GM23338 (cell line): ENCODE measurements around the gene APOBEC4. TPM values are rescaled to one million over a fixed set of nuclear protein-coding genes. Genes with fewer than 3 reads are reported as not detected.

Experiments used
- ATAC-seq: fragments of 200-7000 bp; cut with Tn5 transposase; 3 replicates; pipeline ENCODE4 v1.9.1; 2020
- DNase-seq: peaks from one replicate; pipeline ENCODE4 v3.0.0-alpha.2; 2015; ENCODE audit warnings: low spot score
- H2AFZ ChIP-seq: fragments of 200-600 bp; sonication (generic); 2 replicates; pipeline ENCODE4 v1.8.0; 2016; ENCODE audit warnings: antibody characterized with exemption, mild to moderate bottlenecking, moderate library complexity
- H3F3A ChIP-seq: fragments of 200-600 bp; sonication (generic); replicated peaks from 2 replicates; pipeline ENCODE4 v1.8.0; 2017; ENCODE audit warnings: antibody characterized with exemption, mixed run types, low read depth
- H3K27ac ChIP-seq: fragments of 200-600 bp; sonication (generic); 2 replicates; pipeline ENCODE4 v1.6.1; 2016; ENCODE audit warnings: low read depth
- H3K27me3 ChIP-seq: fragments of 200-600 bp; sonication (generic); 2 replicates; pipeline ENCODE4 v1.8.0; 2016; ENCODE audit warnings: mild to moderate bottlenecking, mixed run types, moderate library complexity; ENCODE audit not compliant: insufficient read depth
- H3K36me3 ChIP-seq: fragments of 200-600 bp; sonication (generic); 2 replicates; pipeline ENCODE4 v1.8.0; 2016; ENCODE audit warnings: mild to moderate bottlenecking; ENCODE audit not compliant: insufficient read depth
- H3K4me1 ChIP-seq: fragments of 200-600 bp; sonication (generic); 2 replicates; pipeline ENCODE4 v1.8.0; 2016; ENCODE audit warnings: mild to moderate bottlenecking, moderate library complexity; ENCODE audit not compliant: insufficient read depth
- H3K4me2 ChIP-seq: fragments of 200-600 bp; sonication (generic); 2 replicates; pipeline ENCODE4 v1.7.1; 2017; ENCODE audit warnings: mixed run types
- H3K4me3 ChIP-seq: fragments of 200-600 bp; sonication (generic); 2 replicates; pipeline ENCODE4 v1.6.1; 2016; ENCODE audit warnings: mixed run types
- H3K79me2 ChIP-seq: fragments of 200-600 bp; sonication (generic); replicated peaks from 2 replicates; pipeline ENCODE4 v1.8.0; 2017; ENCODE audit warnings: mild to moderate bottlenecking; ENCODE audit not compliant: insufficient read depth
- H3K9me2 ChIP-seq: fragments of 200-600 bp; sonication (generic); 2 replicates; pipeline ENCODE4 v1.8.0; 2017; ENCODE audit not compliant: insufficient read depth
- H4K20me1 ChIP-seq: fragments of 200-600 bp; sonication (generic); replicated peaks from 2 replicates; pipeline ENCODE4 v1.8.0; 2017; ENCODE audit warnings: mild to moderate bottlenecking; ENCODE audit not compliant: insufficient read depth
- H3K27ac Mint-ChIP-seq: 2 replicates; pipeline ENCODE4 v1.8.0; 2020; ENCODE audit warnings: inconsistent platforms, mild to moderate bottlenecking, moderate library complexity, mixed read lengths
- H3K27me3 Mint-ChIP-seq: 3 replicates; pipeline ENCODE4 v1.8.0; 2022; ENCODE audit warnings: low read depth, mild to moderate bottlenecking, moderate library complexity, mixed read lengths, inconsistent platforms; ENCODE audit not compliant: insufficient read depth, poor library complexity
- H3K36me3 Mint-ChIP-seq: 3 replicates; pipeline ENCODE4 v1.8.0; 2021; ENCODE audit warnings: low read depth, mild to moderate bottlenecking, inconsistent platforms, moderate library complexity, mixed read lengths
- H3K4me1 Mint-ChIP-seq: 3 replicates; pipeline ENCODE4 v1.8.0; 2020; ENCODE audit warnings: mild to moderate bottlenecking, inconsistent platforms, mixed read lengths
- H3K4me3 Mint-ChIP-seq: 3 replicates; pipeline ENCODE4 v1.8.0; 2021; ENCODE audit warnings: moderate library complexity, mild to moderate bottlenecking, inconsistent platforms, mixed read lengths
- H3K9me3 Mint-ChIP-seq: 3 replicates; pipeline ENCODE4 v1.8.0; 2020; ENCODE audit warnings: moderate library complexity, mild to moderate bottlenecking, inconsistent platforms, mixed read lengths
- CREB1 ChIP-seq: fragments of 250-450 bp; sonication (Bioruptor Pico); IDR thresholded peaks from 2 replicates; pipeline ENCODE4 v1.5.0; 2020; ENCODE audit warnings: low read depth, mild to moderate bottlenecking, moderate library complexity
- CTCF ChIP-seq, 2 experiments: fragments of 200-600 bp in 1 of 2; sonication (generic) in 1 of 2; conservative IDR thresholded peaks; 2 replicates each; pipeline versions ENCODE4 v1.5.1 to v1.6.1; 2016 to 2017; ENCODE audit warnings: antibody characterized with exemption in 2 of 2, low read depth in 2 of 2, mild to moderate bottlenecking in 2 of 2, moderate library complexity in 1 of 2
- EZH2 ChIP-seq: fragments of 200-600 bp; sonication (generic); IDR thresholded peaks from one replicate; pipeline ENCODE4 v1.8.0; 2017; ENCODE audit warnings: antibody characterized with exemption, mild to moderate bottlenecking, low read depth; ENCODE audit not compliant: unreplicated experiment
- EZH2phosphoT487 ChIP-seq: fragments of 200-600 bp; sonication (generic); IDR thresholded peaks from one replicate; pipeline ENCODE4 v1.8.1; 2018; ENCODE audit warnings: antibody characterized with exemption; ENCODE audit not compliant: unreplicated experiment
- NANOG ChIP-seq: IDR thresholded peaks from 2 replicates; pipeline ENCODE4 v1.6.1; 2016; ENCODE audit warnings: antibody characterized with exemption, borderline replicate concordance
- POLR2AphosphoS5 ChIP-seq: IDR thresholded peaks from 2 replicates; pipeline ENCODE4 v1.6.1; 2016; ENCODE audit warnings: antibody characterized with exemption, low read depth
- REST ChIP-seq: IDR thresholded peaks from one replicate; pipeline ENCODE4 v1.6.1; 2018; ENCODE audit warnings: antibody characterized with exemption; ENCODE audit not compliant: unreplicated experiment
- STAT1 ChIP-seq: IDR thresholded peaks from one replicate; pipeline ENCODE4 v1.6.1; 2016; ENCODE audit warnings: antibody characterized with exemption; ENCODE audit not compliant: unreplicated experiment
- ZNF114 ChIP-seq: fragments of 250-450 bp; sonication (Bioruptor Pico); IDR thresholded peaks from 2 replicates; pipeline ENCODE4 v1.5.0; 2020; ENCODE audit warnings: mild to moderate bottlenecking, moderate library complexity
- ZNF331 ChIP-seq: fragments of 250-450 bp; sonication (Bioruptor Pico); IDR thresholded peaks from 2 replicates; pipeline ENCODE4 v1.5.0; 2020; ENCODE audit warnings: low read depth, mild to moderate bottlenecking, moderate library complexity
- ZNF462 ChIP-seq: fragments of 250-450 bp; sonication (Bioruptor Pico); IDR thresholded peaks from 2 replicates; pipeline ENCODE4 v1.5.0; 2020; ENCODE audit warnings: mild to moderate bottlenecking, moderate library complexity
- polyA plus RNA-seq: library from polyadenylated mRNA; unstranded; fragments of >200 nt; fragmentation: Nextera tagmentation; extraction: Ambion mirVana; gene quantifications from 2 replicates; pipeline ENCODE4 v1.2.1, GENCODE V29; 2016
- total RNA-seq: library from RNA; depleted of rRNA; stranded (reverse); fragments of >200 nt; shearing (Covaris generic); gene quantifications from 2 replicates; pipeline ENCODE4 v1.2.3, GENCODE V29; 2014

Gene APOBEC4
- total and polyA plus RNA-seq, 2 experiments from 2014 or later = 0.10 TPM; not detected in 1

DNA sequence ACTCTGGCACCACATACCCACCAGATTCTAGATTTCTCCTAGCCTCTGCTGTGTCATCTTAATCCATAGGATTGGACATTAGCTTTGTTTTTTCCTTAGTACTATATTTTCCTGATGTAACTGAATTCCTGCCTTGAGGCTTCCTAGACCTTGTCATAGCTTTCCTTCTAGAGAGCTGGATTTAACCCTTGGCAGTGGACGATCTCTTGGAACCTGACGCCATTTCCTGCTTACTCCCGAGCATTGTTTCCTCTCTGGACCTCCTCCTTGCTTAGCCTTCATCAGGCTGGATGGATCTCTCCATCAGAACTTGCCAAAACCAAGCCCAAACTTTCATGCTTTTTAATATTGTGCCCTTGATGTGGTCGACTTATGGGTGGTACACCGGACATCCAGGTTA, 1.5 kb downstream of the APOBEC4 start:
- no peaks in the 10 kb centered on the region for H3F3A ChIP-seq
- 0 out of 2 replicates have a peak, but pooled peaks cover 2% of the 10 kb centered on the region for H3K9me2 ChIP-seq
- no peak overlapping the region for H3K27ac ChIP-seq
- H3K9me3 Mint-ChIP-seq = no peaks in the 10 kb centered on the region
- H3K27me3 ChIP-seq = no peaks in the 10 kb centered on the region
- TF ChIP-seq EZH2phosphoT487 (no peak), NANOG (no peak)
- H2AFZ ChIP-seq = no peak overlapping the region
- DNase-seq (no peak), ATAC-seq (no peak)
- H3K4me1 ChIP-seq = no peaks in the 10 kb centered on the region
- H3K4me1 Mint-ChIP-seq = peaks cover 6% of the 10 kb centered on the region; the same call in 2 of the 3 replicates
- H3K36me3 Mint-ChIP-seq = peaks cover 3% of the 10 kb centered on the region; the same call in 1 of the 3 replicates
- no peak overlapping the region for H3K4me2 ChIP-seq
- no peaks in the 10 kb centered on the region for H3K27me3 Mint-ChIP-seq
- H4K20me1 ChIP-seq = no peaks in the 10 kb centered on the region
- no peak overlapping the region for H3K4me3 Mint-ChIP-seq
- no peaks in the 10 kb centered on the region for H3K79me2 ChIP-seq
- H3K36me3 ChIP-seq = no peaks in the 10 kb centered on the region
- H3K4me3 ChIP-seq = no peak overlapping the region
- H3K27ac Mint-ChIP-seq = no peak overlapping the region

- Histone ChIP-seq H3K4me1 (no peaks in the 10 kb centered on the region), H3K27ac (no peak overlapping the region), H3K4me2 (no peak overlapping the region), H3K79me2 (no peaks in the 10 kb centered on the region), H3K27me3 (no peaks in the 10 kb centered on the region), H3F3A (no peaks in the 10 kb centered on the region), H2AFZ (no peak overlapping the region), H4K20me1 (no peaks in the 10 kb centered on the region), H3K9me2 (0 out of 2 replicates have a peak, but pooled peaks cover 2% of the 10 kb centered on the region), H3K4me3 (no peak overlapping the region), H3K36me3 (no peaks in the 10 kb centered on the region)
- no peak overlapping the region for H3K27ac Mint-ChIP-seq
- no peaks in the 10 kb centered on the region for H3K27me3 Mint-ChIP-seq
- H3K4me1 Mint-ChIP-seq = peaks cover 6% of the 10 kb centered on the region; the same call in 2 of the 3 replicates
- H3K36me3 Mint-ChIP-seq = no peaks in the 10 kb centered on the region
- no peak overlapping the region for H3K4me3 Mint-ChIP-seq
- DNase-seq = no peak
- ATAC-seq = no peak
- H3K9me3 Mint-ChIP-seq = no peaks in the 10 kb centered on the region
- TF ChIP-seq CTCF (conservative IDR thresholded peaks at IDR 0.05; ENCODE audit: low read depth in 2 of 2) (no peak), EZH2phosphoT487 (no peak), CREB1 (CRISPR knock-in tag) (no peak), NANOG (no peak), ZNF114 (CRISPR knock-in tag) (no peak), ZNF462 (no peak), ZNF331 (CRISPR knock-in tag) (no peak), REST (no peak), POLR2AphosphoS5 (no peak), EZH2 (no peak), STAT1 (no peak)
Observed at GRCh38 chr1:183648042-183648441, 5.1 kb downstream of the APOBEC4 start.
